Gastrocnemius medialis (tissue), 4 donors: ENCODE results near the gene LIN28B.

ENCODE experiments used
- CTCF ChIP-seq, 5 experiments: fragments of 450-650 bp in 3 of 5; fragments of 200-600 bp in 2 of 5; sonication (generic) in 2 of 5; IDR thresholded peaks in 4 of 5; conservative IDR thresholded peaks in 1 of 5; 1 replicate in 4 of 5; 2 replicates in 1 of 5; pipeline ENCODE4 v1.5.1; 2016 to 2019; ENCODE audit warnings: antibody characterized with exemption in 5 of 5, mild to moderate bottlenecking in 3 of 5, moderate library complexity in 3 of 5
- POLR2A ChIP-seq, 2 donors: fragments of 450-650 bp; IDR thresholded peaks; one replicate each; pipeline ENCODE4 v1.6.1; 2017; ENCODE audit warnings: antibody characterized with exemption in 2 of 2, mild to moderate bottlenecking in 2 of 2, moderate library complexity in 2 of 2

GRCh38 chr6:104984831-104985230 is 27.9 kb downstream of the LIN28B start:
- no peak for TF ChIP-seq CTCF (IDR thresholded peaks at IDR 0.05 in 4 of 5, conservative IDR thresholded peaks at IDR 0.05 in 1 of 5)
- TF ChIP-seq POLR2A (IDR thresholded peaks at IDR 0.05): no peak
